ENCODE results near the gene CD86.

The CD86 gene

DNA sequence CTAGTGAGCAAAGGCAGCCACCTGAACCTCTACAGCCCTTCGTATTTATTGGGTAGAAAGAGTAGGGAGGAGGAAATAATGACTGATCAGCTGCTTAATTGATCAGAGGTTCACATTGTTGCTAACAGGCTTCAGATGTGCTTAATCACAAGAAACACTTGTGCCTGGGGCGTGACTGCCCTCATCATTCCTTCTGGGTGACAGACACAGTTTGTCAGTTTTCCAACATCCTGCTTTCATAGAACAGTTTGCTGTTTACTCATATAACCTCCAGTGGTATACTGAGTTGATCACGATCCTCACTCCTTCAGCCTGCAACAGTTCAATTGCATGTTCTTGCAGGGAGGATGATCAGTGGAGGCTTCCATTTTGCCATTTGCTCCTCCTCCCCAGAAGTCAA, 114.7 kb downstream of the CD86 start:
- no peak for DNase-seq

Data from CD4-positive, alpha-beta T cell treated with Interleukin-17A for 4 hours (primary cell).